Chondrocyte (in vitro differentiated cells): Measurements from ENCODE around the gene U2AF2. TPM values are rescaled to one million over a fixed set of nuclear protein-coding genes. Genes with fewer than 3 reads are reported as not detected.

Source experiments
- DNase-seq: peaks from one replicate; pipeline ENCODE4 v3.0.0; 2021; ENCODE audit warnings: mixed read lengths, low spot score
- H3K27ac Mint-ChIP-seq: one replicate; pipeline ENCODE4 v1.8.0; 2021; ENCODE audit warnings: mild to moderate bottlenecking, moderate library complexity, mixed read lengths; ENCODE audit not compliant: unreplicated experiment
- H3K27me3 Mint-ChIP-seq: 2 replicates; pipeline ENCODE4 v1.8.0; 2021; ENCODE audit warnings: low read depth, mixed read lengths
- H3K36me3 Mint-ChIP-seq: 2 replicates; pipeline ENCODE4 v1.8.0; 2021; ENCODE audit warnings: low read depth, mixed read lengths
- H3K4me1 Mint-ChIP-seq: 2 replicates; pipeline ENCODE4 v1.8.0; 2021; ENCODE audit warnings: low read depth, mild to moderate bottlenecking, mixed read lengths
- H3K4me3 Mint-ChIP-seq: one replicate; pipeline ENCODE4 v1.8.0; 2021; ENCODE audit warnings: mild to moderate bottlenecking, moderate library complexity, mixed read lengths; ENCODE audit not compliant: unreplicated experiment
- H3K9me3 Mint-ChIP-seq: 2 replicates; pipeline ENCODE4 v1.8.0; 2021; ENCODE audit warnings: low read depth, mixed read lengths
- total RNA-seq: library from RNA; stranded (reverse); gene quantifications from 3 replicates; pipeline ENCODE4 v1.2.1, GENCODE V29; 2021
- TF ChIP-seq, protein P1 (sequence below): fragments of 200-600 bp; sonication (generic); IDR thresholded peaks from 2 replicates; pipeline ENCODE4 v1.5.0; 2021; ENCODE audit warnings: antibody characterized with exemption, mild to moderate bottlenecking, moderate library complexity

The U2AF2 gene
- total RNA-seq, 1 donor from 2014 or later: 129 TPM

GRCh38 chr19:55674841-55675660 lies 20.2 kb downstream of the U2AF2 start, which contains the start of gene EPN1:
Gene EPN1, plus strand, starts transcription at chr19:55675226. Its CDS starts 3,402 bp downstream, at chr19:55678628.
- TF ChIP-seq, protein P1, sequence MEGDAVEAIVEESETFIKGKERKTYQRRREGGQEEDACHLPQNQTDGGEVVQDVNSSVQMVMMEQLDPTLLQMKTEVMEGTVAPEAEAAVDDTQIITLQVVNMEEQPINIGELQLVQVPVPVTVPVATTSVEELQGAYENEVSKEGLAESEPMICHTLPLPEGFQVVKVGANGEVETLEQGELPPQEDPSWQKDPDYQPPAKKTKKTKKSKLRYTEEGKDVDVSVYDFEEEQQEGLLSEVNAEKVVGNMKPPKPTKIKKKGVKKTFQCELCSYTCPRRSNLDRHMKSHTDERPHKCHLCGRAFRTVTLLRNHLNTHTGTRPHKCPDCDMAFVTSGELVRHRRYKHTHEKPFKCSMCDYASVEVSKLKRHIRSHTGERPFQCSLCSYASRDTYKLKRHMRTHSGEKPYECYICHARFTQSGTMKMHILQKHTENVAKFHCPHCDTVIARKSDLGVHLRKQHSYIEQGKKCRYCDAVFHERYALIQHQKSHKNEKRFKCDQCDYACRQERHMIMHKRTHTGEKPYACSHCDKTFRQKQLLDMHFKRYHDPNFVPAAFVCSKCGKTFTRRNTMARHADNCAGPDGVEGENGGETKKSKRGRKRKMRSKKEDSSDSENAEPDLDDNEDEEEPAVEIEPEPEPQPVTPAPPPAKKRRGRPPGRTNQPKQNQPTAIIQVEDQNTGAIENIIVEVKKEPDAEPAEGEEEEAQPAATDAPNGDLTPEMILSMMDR: no peak
- H3K4me3 Mint-ChIP-seq: peak within 1 kb of the TSS; percentile 98

GRCh38 chr19:55675661-55676354 lies 21.0 kb downstream of the U2AF2 start:
- Mint-ChIP-seq H3K4me3 (peak overlapping the region; percentile 98), H3K27me3 (no peaks in the 10 kb centered on the region), H3K36me3 (peaks cover 16% of the 10 kb centered on the region), H3K9me3 (no peaks in the 10 kb centered on the region), H3K4me1 (peaks cover 45% of the 10 kb centered on the region), H3K27ac (peak overlapping the region; percentile 98)
- no peak for DNase-seq
- TF ChIP-seq, protein P1: no peak

More at GRCh38 chr19:55674841-55675660, 20.2 kb downstream of the U2AF2 start, which contains the start of gene EPN1:
- no peaks in the 10 kb centered on the region for H3K27me3 Mint-ChIP-seq
- H3K27ac Mint-ChIP-seq: peak within 1 kb of the TSS; percentile 98
- peaks cover 45% of the 10 kb centered on the region for H3K4me1 Mint-ChIP-seq
- H3K9me3 Mint-ChIP-seq: no peaks in the 10 kb centered on the region
- H3K36me3 Mint-ChIP-seq: peaks cover 16% of the 10 kb centered on the region
- DNase-seq: peak; percentile 98

- H3K36me3 Mint-ChIP-seq: peaks cover 14% of the 10 kb centered on the region
- H3K4me3 Mint-ChIP-seq: peak overlapping the region; percentile 98
- H3K27me3 Mint-ChIP-seq: no peaks in the 10 kb centered on the region
- TF ChIP-seq, protein P1: no peak
- peak overlapping the region; percentile 65 for H3K27ac Mint-ChIP-seq
- DNase-seq: no peak
- H3K4me1 Mint-ChIP-seq: peaks cover 44% of the 10 kb centered on the region
- H3K9me3 Mint-ChIP-seq: no peaks in the 10 kb centered on the region
Measured at GRCh38 chr19:55676383-55676782, 21.5 kb downstream of the U2AF2 start.

DNA sequence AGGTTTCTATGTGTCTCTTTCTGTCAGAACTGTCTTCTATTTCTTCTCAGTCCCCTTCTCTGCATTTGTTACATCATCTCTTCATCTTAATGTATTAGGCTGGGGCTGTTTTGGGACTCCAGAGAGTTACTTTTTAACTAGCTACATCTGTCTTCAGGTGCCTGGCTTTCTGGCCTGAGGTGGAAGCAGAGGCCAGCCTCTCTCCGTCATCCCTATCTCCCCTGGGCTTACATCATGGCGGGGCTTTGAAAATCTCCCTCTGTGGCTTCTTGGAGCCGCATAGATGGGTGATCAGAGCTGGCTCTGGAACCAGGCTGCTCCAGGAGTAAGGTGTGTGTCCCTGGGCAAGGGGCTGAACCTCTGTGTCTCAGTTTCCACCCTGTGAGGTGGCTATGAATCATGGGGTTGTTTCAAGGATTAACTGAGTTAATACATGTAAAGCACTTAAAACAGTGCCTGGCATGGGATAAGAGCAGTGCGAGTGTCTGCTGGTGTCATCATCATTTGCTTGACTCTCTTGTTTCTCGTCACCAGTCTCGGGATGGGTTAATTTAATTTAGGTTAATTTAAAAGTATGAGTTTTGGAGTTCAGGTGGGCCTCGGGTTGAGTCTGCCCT lies 22.2 kb downstream of the U2AF2 start:
- TF ChIP-seq, protein P1: no peak
- peak overlapping the region; percentile 98 for H3K4me3 Mint-ChIP-seq
- H3K27ac Mint-ChIP-seq: peak overlapping the region; percentile 65
- peaks cover 41% of the 10 kb centered on the region for H3K4me1 Mint-ChIP-seq
- H3K36me3 Mint-ChIP-seq: peaks cover 14% of the 10 kb centered on the region
- no peak for DNase-seq
- H3K27me3 Mint-ChIP-seq: no peaks in the 10 kb centered on the region
- H3K9me3 Mint-ChIP-seq: no peaks in the 10 kb centered on the region

DNA sequence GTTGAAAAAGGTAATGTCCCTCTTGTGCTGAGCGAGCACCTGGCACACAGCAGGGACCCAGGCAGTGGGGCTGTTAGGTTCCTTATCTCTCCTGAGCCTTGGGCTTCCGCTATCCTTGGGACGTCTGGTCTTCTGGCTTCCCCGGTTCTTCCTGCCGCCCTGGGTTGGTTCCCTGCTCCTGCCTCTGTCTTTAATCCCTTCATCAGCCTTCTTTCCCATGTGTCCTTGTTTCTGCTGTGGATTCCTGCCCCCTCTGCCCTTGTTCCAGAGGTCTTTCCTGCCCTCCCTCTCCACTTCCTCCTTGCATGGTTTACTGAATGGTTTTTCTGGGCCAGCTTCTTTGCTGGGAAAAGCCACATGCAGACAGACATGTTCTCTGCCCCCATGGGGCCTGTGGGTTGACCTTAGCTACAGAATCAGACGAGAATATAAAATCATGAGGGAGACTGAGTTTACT lies 22.8 kb downstream of the U2AF2 start:
- no peak for DNase-seq
- no peaks in the 10 kb centered on the region for H3K9me3 Mint-ChIP-seq
- peaks cover 14% of the 10 kb centered on the region for H3K36me3 Mint-ChIP-seq
- H3K27ac Mint-ChIP-seq: peak overlapping the region; percentile 23
- H3K4me1 Mint-ChIP-seq: peaks cover 37% of the 10 kb centered on the region
- no peaks in the 10 kb centered on the region for H3K27me3 Mint-ChIP-seq
- TF ChIP-seq, protein P1: no peak
- H3K4me3 Mint-ChIP-seq: no peak overlapping the region
